SJCRH30 (cell line): Measurements from ENCODE around the gene CBLIF. TPM values are rescaled to one million over a fixed set of nuclear protein-coding genes. Genes with fewer than 3 reads are reported as not detected.
"Not testable (repeated sequence)": the region's sequence is repeated elsewhere in the genome, so short reads cannot be mapped to it uniquely, and the experiment has no call there.

Source experiments
- DNase-seq, 2 experiments: peaks; one replicate each; pipeline ENCODE4 v3.0.0-alpha.2; 2015 to 2020
- H3K27ac ChIP-seq: fragments of 250-450 bp; sonication (Bioruptor Pico); 2 replicates; pipeline ENCODE4 v1.5.1; 2020; ENCODE audit warnings: mild to moderate bottlenecking, moderate library complexity
- H3K27me3 ChIP-seq: fragments of 250-450 bp; sonication (Bioruptor Pico); 2 replicates; pipeline ENCODE4 v1.5.1; 2020; ENCODE audit warnings: mild to moderate bottlenecking, moderate library complexity
- H3K36me3 ChIP-seq: fragments of 250-450 bp; sonication (Bioruptor Pico); 2 replicates; pipeline ENCODE4 v1.5.1; 2020; ENCODE audit warnings: mild to moderate bottlenecking, moderate library complexity
- H3K4me1 ChIP-seq: fragments of 250-450 bp; sonication (Bioruptor Pico); 2 replicates; pipeline ENCODE4 v1.5.1; 2020; ENCODE audit warnings: mild to moderate bottlenecking, moderate library complexity
- H3K4me3 ChIP-seq: fragments of 250-450 bp; sonication (Bioruptor Pico); 2 replicates; pipeline ENCODE4 v1.5.1; 2020; ENCODE audit warnings: mild to moderate bottlenecking, moderate library complexity
- H3K9me3 ChIP-seq: fragments of 250-450 bp; sonication (Bioruptor Pico); replicated peaks from 2 replicates; pipeline ENCODE4 v1.5.1; 2020; ENCODE audit warnings: mild to moderate bottlenecking, moderate library complexity
- total RNA-seq: library from RNA; depleted of rRNA; stranded (reverse); fragments of >200 nt; shearing (Covaris generic); gene quantifications from 2 replicates; pipeline ENCODE4 v1.2.3, GENCODE V29; 2014

CBLIF gene
- total RNA-seq, 1 experiment from 2014 or later: not detected

GRCh38 chr11:59859673-59860072 lies 14.4 kb upstream of the CBLIF start:
- Histone ChIP-seq H3K9me3 (no peaks in the 10 kb centered on the region), H3K4me3 (no peak overlapping the region), H3K36me3 (no peaks in the 10 kb centered on the region), H3K4me1 (peaks cover 7% of the 10 kb centered on the region), H3K27ac (no peak overlapping the region), H3K27me3 (no peaks in the 10 kb centered on the region)
- DNase-seq: no peak

GRCh38 chr11:59857439-59858434 lies 12.4 kb upstream of the CBLIF start:
- Histone ChIP-seq H3K4me3 (no peak overlapping the region), H3K27ac (no peak overlapping the region), H3K9me3 (no peaks in the 10 kb centered on the region), H3K4me1 (peaks cover 7% of the 10 kb centered on the region), H3K36me3 (no peaks in the 10 kb centered on the region), H3K27me3 (no peaks in the 10 kb centered on the region)
- DNase-seq: no peak

GRCh38 chr11:59854871-59855270 lies 9.6 kb upstream of the CBLIF start:
- no peaks in the 10 kb centered on the region for H3K36me3 ChIP-seq
- no peak overlapping the region for H3K27ac ChIP-seq

GRCh38 chr11:59851416-59851815 lies 6.1 kb upstream of the CBLIF start:
- H3K27me3 ChIP-seq, DNase-seq, H3K36me3 ChIP-seq, H3K27ac ChIP-seq, H3K9me3 ChIP-seq, H3K4me1 ChIP-seq, H3K4me3 ChIP-seq: not testable (repeated sequence)

More at GRCh38 chr11:59854871-59855270, 9.6 kb upstream of the CBLIF start:
- Histone ChIP-seq H3K4me1 (peaks cover 7% of the 10 kb centered on the region), H3K4me3 (no peak overlapping the region), H3K27me3 (no peaks in the 10 kb centered on the region), H3K9me3 (no peaks in the 10 kb centered on the region)
- no peak for DNase-seq

GRCh38 chr11:59849551-59849950 lies 4.3 kb upstream of the CBLIF start:
- not testable (repeated sequence) for H3K9me3 ChIP-seq, H3K27ac ChIP-seq, H3K4me1 ChIP-seq, DNase-seq, H3K27me3 ChIP-seq, H3K4me3 ChIP-seq, H3K36me3 ChIP-seq

- Histone ChIP-seq H3K36me3 (no peaks in the 10 kb centered on the region), H3K9me3 (no peaks in the 10 kb centered on the region)
Measured at GRCh38 chr11:59849129-59849528, 3.8 kb upstream of the CBLIF start.

GRCh38 chr11:59848439-59848838 lies 3.1 kb upstream of the CBLIF start:
- H3K4me3 ChIP-seq, DNase-seq, H3K4me1 ChIP-seq: not testable (repeated sequence)

More at GRCh38 chr11:59849129-59849528, 3.8 kb upstream of the CBLIF start:
- no peaks in the 10 kb centered on the region for H3K27me3 ChIP-seq
- DNase-seq: no peak
- no peak overlapping the region for H3K4me3 ChIP-seq
- no peak overlapping the region for H3K27ac ChIP-seq
- no peaks in the 10 kb centered on the region for H3K4me1 ChIP-seq

GRCh38 chr11:59847626-59848025 lies 2.3 kb upstream of the CBLIF start:
- no peak overlapping the region for H3K4me3 ChIP-seq
- DNase-seq: no peak
- no peaks in the 10 kb centered on the region for H3K36me3 ChIP-seq
- no peaks in the 10 kb centered on the region for H3K4me1 ChIP-seq
- H3K27ac ChIP-seq: no peak overlapping the region
- no peaks in the 10 kb centered on the region for H3K9me3 ChIP-seq
- no peaks in the 10 kb centered on the region for H3K27me3 ChIP-seq

More at GRCh38 chr11:59848439-59848838, 3.1 kb upstream of the CBLIF start:
- H3K9me3 ChIP-seq, H3K27ac ChIP-seq, H3K36me3 ChIP-seq, H3K27me3 ChIP-seq: not testable (repeated sequence)

GRCh38 chr11:59846556-59846955 lies 1.3 kb upstream of the CBLIF start:
- Histone ChIP-seq H3K27ac (no peak overlapping the region), H3K4me3 (no peak overlapping the region), H3K36me3 (no peaks in the 10 kb centered on the region), H3K27me3 (no peaks in the 10 kb centered on the region), H3K9me3 (no peaks in the 10 kb centered on the region), H3K4me1 (no peaks in the 10 kb centered on the region)
- DNase-seq: no peak

GRCh38 chr11:59842316-59842715 lies 3.0 kb downstream of the CBLIF start:
- Histone ChIP-seq H3K9me3 (no peaks in the 10 kb centered on the region), H3K4me3 (no peak overlapping the region), H3K4me1 (no peaks in the 10 kb centered on the region), H3K36me3 (no peaks in the 10 kb centered on the region), H3K27me3 (no peaks in the 10 kb centered on the region), H3K27ac (no peak overlapping the region)
- DNase-seq: no peak

- no peaks in the 10 kb centered on the region for H3K27me3 ChIP-seq
- H3K27ac ChIP-seq: no peak overlapping the region
- H3K36me3 ChIP-seq: no peaks in the 10 kb centered on the region
- H3K4me1 ChIP-seq: no peaks in the 10 kb centered on the region
- no peak overlapping the region for H3K4me3 ChIP-seq
- no peaks in the 10 kb centered on the region for H3K9me3 ChIP-seq
- DNase-seq: no peak
Measured at GRCh38 chr11:59841514-59841913, 3.8 kb downstream of the CBLIF start.

GRCh38 chr11:59839615-59840014 lies 5.7 kb downstream of the CBLIF start:
- no peaks in the 10 kb centered on the region for H3K9me3 ChIP-seq
- no peak overlapping the region for H3K4me3 ChIP-seq
- no peak overlapping the region for H3K27ac ChIP-seq
- H3K4me1 ChIP-seq: no peaks in the 10 kb centered on the region
- no peaks in the 10 kb centered on the region for H3K27me3 ChIP-seq
- H3K36me3 ChIP-seq: no peaks in the 10 kb centered on the region
- DNase-seq: no peak

GRCh38 chr11:59833602-59834001 lies 11.7 kb downstream of the CBLIF start:
- no peak overlapping the region for H3K4me3 ChIP-seq
- no peaks in the 10 kb centered on the region for H3K36me3 ChIP-seq
- no peaks in the 10 kb centered on the region for H3K9me3 ChIP-seq
- DNase-seq: no peak
- H3K27me3 ChIP-seq: no peaks in the 10 kb centered on the region
- no peaks in the 10 kb centered on the region for H3K4me1 ChIP-seq
- no peak overlapping the region for H3K27ac ChIP-seq

- no peaks in the 10 kb centered on the region for H3K36me3 ChIP-seq
- H3K4me1 ChIP-seq: no peaks in the 10 kb centered on the region
- no peaks in the 10 kb centered on the region for H3K9me3 ChIP-seq
- no peak overlapping the region for H3K27ac ChIP-seq
- no peak for DNase-seq
- H3K4me3 ChIP-seq: no peak overlapping the region
- no peaks in the 10 kb centered on the region for H3K27me3 ChIP-seq
Measured at GRCh38 chr11:59829358-59829757, 15.9 kb downstream of the CBLIF start.

GRCh38 chr11:59822989-59823566 lies 22.2 kb downstream of the CBLIF start:
- DNase-seq: peak; percentile 52 to 82
- Histone ChIP-seq H3K27ac (no peak overlapping the region), H3K9me3 (no peaks in the 10 kb centered on the region), H3K4me1 (peaks cover 21% of the 10 kb centered on the region), H3K4me3 (no peak overlapping the region), H3K27me3 (no peaks in the 10 kb centered on the region), H3K36me3 (no peaks in the 10 kb centered on the region)
